Measurements from ENCODE around the gene TPBGL. TPM values are rescaled to one million over a fixed set of nuclear protein-coding genes. Genes with fewer than 3 reads are reported as not detected.

TPBGL gene
- polyA plus RNA-seq, 4 donors: 0.14 to 0.25 (median 0.19) TPM

- no peak for DNase-seq (ENCODE audit: low read depth in 4 of 4, low spot score in 3 of 4)
These were observed 48.9 kb downstream of the TPBGL start for GRCh38 chr11:75289511-75289760.

GRCh38 chr11:75289919-75290318 is 49.3 kb downstream of the TPBGL start:
- no peak for DNase-seq (ENCODE audit: low read depth in 4 of 4, low spot score in 3 of 4)

- no peak for DNase-seq (ENCODE audit: low read depth in 4 of 4, low spot score in 3 of 4)
These were observed 51.2 kb downstream of the TPBGL start for GRCh38 chr11:75291741-75292140.

GRCh38 chr11:75292943-75293342 is 52.4 kb downstream of the TPBGL start:
- no peak for DNase-seq (ENCODE audit: low read depth in 4 of 4, low spot score in 3 of 4)

Other genes starting within 250 kb of the TPBGL start
- under 1 TPM in 2 of 4 donors, not detected in 2; 0.03 TPM for gene OR2AT4, start 143.9 kb upstream of the TPBGL start, polyA plus RNA-seq (ENCODE audit: insufficient read length in 4 of 4)
- 10 to 100 TPM in 2 of 4 donors, 1 to 10 TPM in 2; 6.6 to 11.1 (median 9.4) TPM for gene SLCO2B1, start 89.7 kb upstream of the TPBGL start, polyA plus RNA-seq (ENCODE audit: insufficient read length in 4 of 4)
- gene ARRB1, start 110.9 kb downstream of the TPBGL start, polyA plus RNA-seq (ENCODE audit: insufficient read length in 4 of 4): 10 to 100 TPM; 24.1 to 28.6 (median 26.0) TPM
- gene RPS3, start 158.7 kb downstream of the TPBGL start, polyA plus RNA-seq (ENCODE audit: insufficient read length in 4 of 4): 1,000 to 10,000 TPM; 2,038 to 2,787 (median 2,284) TPM
- gene KLHL35, start 192.4 kb downstream of the TPBGL start, polyA plus RNA-seq (ENCODE audit: insufficient read length in 4 of 4): under 1 TPM; 0.32 to 0.74 (median 0.40) TPM